NCI-H1436 (cell line): Measurements from ENCODE around the gene DPEP1.

Experiments
- DNase-seq: peaks from one replicate; lab custom pipeline; 2025; lab: John Stamatoyannopoulos, UW

DPEP1 gene

DNA sequence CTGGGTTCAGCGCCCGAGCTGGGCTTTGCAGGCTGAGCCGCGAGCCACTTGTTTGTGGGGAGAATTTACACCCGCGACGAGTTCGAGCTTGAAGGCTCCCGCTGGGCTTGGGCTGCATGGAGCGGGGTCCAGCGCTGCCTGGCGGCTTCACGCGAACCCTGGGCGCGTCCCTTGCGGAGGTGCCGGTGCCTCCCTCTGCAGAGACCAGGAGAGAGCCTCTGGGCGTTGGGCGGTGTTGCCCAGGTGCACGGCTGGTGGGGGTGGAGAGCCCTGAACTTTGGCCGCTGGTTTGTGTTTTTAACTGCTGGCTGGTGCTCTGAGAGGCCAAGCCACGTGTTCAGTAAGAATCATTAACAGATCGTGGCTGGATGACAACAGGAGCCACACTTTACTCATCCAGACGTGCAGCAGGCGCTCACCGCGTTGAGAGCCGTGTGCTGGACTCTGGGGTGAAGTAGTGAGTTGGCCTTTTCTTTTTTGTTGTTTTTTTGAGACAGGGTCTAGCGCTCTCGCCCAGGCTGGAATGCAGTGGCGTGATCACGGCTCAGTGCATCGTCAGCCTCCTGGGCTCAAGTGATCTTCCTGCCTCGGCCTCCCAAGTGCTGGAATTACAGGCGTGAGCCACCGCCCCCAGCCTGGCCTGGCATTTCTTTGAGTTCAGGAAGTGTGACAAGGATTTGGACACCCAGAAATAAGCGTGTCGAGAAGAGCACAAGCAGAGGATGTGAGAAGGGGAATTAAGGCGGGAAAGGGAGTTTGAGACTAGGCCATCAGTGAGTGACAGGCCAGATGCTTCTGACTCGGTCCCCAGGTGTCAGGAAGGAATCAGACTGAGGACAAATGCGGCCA is 73.9 kb downstream of the DPEP1 start:
- no peak for DNase-seq
